ENCODE results near the gene MUC5AC. TPM values are rescaled to one million over a fixed set of nuclear protein-coding genes. Genes with fewer than 3 reads are reported as not detected.

MUC5AC gene
- total RNA-seq, 5 donors from 2014 or later (not counting 1 experiment from before 2014, with no cell fraction given): 0.03 TPM; not detected in 2

- 85% methylated on average over 14 of the region's 22 CpGs for WGBS (ENCODE audit: insufficient coverage)
- ChIA-PET CTCF (no interaction called here), POLR2A (no interaction called here)
- no peaks in the 10 kb centered on the region for H3K9me3 Mint-ChIP-seq
- H3K4me3 Mint-ChIP-seq: no peak overlapping the region
- ATAC-seq (replicated peaks in 1 of 4) (no peak), DNase-seq (no peak)
- H3K4me3 ChIP-seq (ENCODE audit: control insufficient read depth in 1 of 2, extremely low read depth in 1 of 2, low read length in 1 of 2): no peak overlapping the region
- H3K4me1 Mint-ChIP-seq: no peaks in the 10 kb centered on the region
- no peaks in the 10 kb centered on the region for H3K27me3 Mint-ChIP-seq
- H3K36me3 Mint-ChIP-seq: no peaks in the 10 kb centered on the region
- no peaks in the 10 kb centered on the region for H3K4me1 ChIP-seq (ENCODE audit: control insufficient read depth in 1 of 2, extremely low read depth in 1 of 2, insufficient read depth in 2 of 2, low read length in 2 of 2)
- no peaks in the 10 kb centered on the region for H3K9me3 ChIP-seq
- H3K36me3 ChIP-seq (ENCODE audit: control insufficient read depth in 2 of 2, extremely low read depth in 1 of 2, insufficient read depth in 1 of 2, low read length in 1 of 2): no peaks in the 10 kb centered on the region
- peaks cover 0 to 3% of the 10 kb centered on the region in 2 experiments for H3K27me3 ChIP-seq (replicated peaks in 1 of 2; ENCODE audit: control insufficient read depth in 2 of 2, extremely low read depth in 1 of 2, insufficient read depth in 2 of 2, low read length in 1 of 2)
- no peak overlapping the region for H3K27ac Mint-ChIP-seq
- H3K27ac ChIP-seq (ENCODE audit: low read length): no peak overlapping the region
Measured at GRCh38 chr11:1234054-1234720, 76.4 kb downstream of the MUC5AC start.

- no peak for ATAC-seq (replicated peaks in 1 of 4)
- no peaks in the 10 kb centered on the region for H3K27me3 Mint-ChIP-seq
- no peaks in the 10 kb centered on the region for H3K9me3 Mint-ChIP-seq
- CTCF ChIA-PET: no interaction called here
- H3K4me1 Mint-ChIP-seq: no peaks in the 10 kb centered on the region
- 85% methylated on average over 22 of the region's 23 CpGs for WGBS (ENCODE audit: insufficient coverage)
- Histone ChIP-seq H3K27ac (ENCODE audit: low read length) (no peak overlapping the region), H3K36me3 (ENCODE audit: control insufficient read depth in 2 of 2, extremely low read depth in 1 of 2, insufficient read depth in 1 of 2, low read length in 1 of 2) (no peaks in the 10 kb centered on the region), H3K4me1 (ENCODE audit: control insufficient read depth in 1 of 2, extremely low read depth in 1 of 2, insufficient read depth in 2 of 2, low read length in 2 of 2) (no peaks in the 10 kb centered on the region), H3K9me3 (no peaks in the 10 kb centered on the region), H3K4me3 (ENCODE audit: control insufficient read depth in 1 of 2, extremely low read depth in 1 of 2, low read length in 1 of 2) (no peak overlapping the region), H3K27me3 (replicated peaks in 1 of 2; ENCODE audit: control insufficient read depth in 2 of 2, extremely low read depth in 1 of 2, insufficient read depth in 2 of 2, low read length in 1 of 2) (no peaks in the 10 kb centered on the region)
- POLR2A ChIA-PET: no interaction called here
- no peaks in the 10 kb centered on the region for H3K36me3 Mint-ChIP-seq
- no peak overlapping the region for H3K4me3 Mint-ChIP-seq
- no peak for DNase-seq
- H3K27ac Mint-ChIP-seq: no peak overlapping the region
Measured at GRCh38 chr11:1234771-1235305, 77.1 kb downstream of the MUC5AC start.

- H3K27ac Mint-ChIP-seq: no peak overlapping the region
- ATAC-seq (replicated peaks in 1 of 4) (no peak), DNase-seq (no peak)
- no peaks in the 10 kb centered on the region for H3K4me1 Mint-ChIP-seq
- H3K36me3 ChIP-seq (ENCODE audit: control insufficient read depth in 2 of 2, extremely low read depth in 1 of 2, insufficient read depth in 1 of 2, low read length in 1 of 2): no peaks in the 10 kb centered on the region
- H3K27ac ChIP-seq (ENCODE audit: low read length): no peak overlapping the region
- 84% methylated on average over 19 of the region's 23 CpGs for WGBS (ENCODE audit: insufficient coverage)
- POLR2A ChIA-PET: no interaction called here
- H3K4me3 ChIP-seq (ENCODE audit: control insufficient read depth in 1 of 2, extremely low read depth in 1 of 2, low read length in 1 of 2): no peak overlapping the region
- H3K36me3 Mint-ChIP-seq: no peaks in the 10 kb centered on the region
- no peaks in the 10 kb centered on the region for H3K9me3 Mint-ChIP-seq
- H3K27me3 ChIP-seq (replicated peaks in 1 of 2; ENCODE audit: control insufficient read depth in 2 of 2, extremely low read depth in 1 of 2, insufficient read depth in 2 of 2, low read length in 1 of 2): no peaks in the 10 kb centered on the region
- no peaks in the 10 kb centered on the region for H3K27me3 Mint-ChIP-seq
- CTCF ChIA-PET: no interaction called here
- no peaks in the 10 kb centered on the region for H3K9me3 ChIP-seq
- no peaks in the 10 kb centered on the region for H3K4me1 ChIP-seq (ENCODE audit: control insufficient read depth in 1 of 2, extremely low read depth in 1 of 2, insufficient read depth in 2 of 2, low read length in 2 of 2)
- H3K4me3 Mint-ChIP-seq: no peak overlapping the region
Measured at GRCh38 chr11:1235306-1235900, 77.7 kb downstream of the MUC5AC start.

GRCh38 chr11:1235901-1236315, 78.2 kb downstream of the MUC5AC start:
- DNase-seq (no peak), ATAC-seq (replicated peaks in 1 of 4) (no peak)
- Histone ChIP-seq H3K36me3 (ENCODE audit: control insufficient read depth in 2 of 2, extremely low read depth in 1 of 2, insufficient read depth in 1 of 2, low read length in 1 of 2) (no peaks in the 10 kb centered on the region), H3K4me1 (ENCODE audit: control insufficient read depth in 1 of 2, extremely low read depth in 1 of 2, insufficient read depth in 2 of 2, low read length in 2 of 2) (no peaks in the 10 kb centered on the region), H3K27ac (ENCODE audit: low read length) (no peak overlapping the region), H3K4me3 (ENCODE audit: control insufficient read depth in 1 of 2, extremely low read depth in 1 of 2, low read length in 1 of 2) (no peak overlapping the region), H3K9me3 (no peaks in the 10 kb centered on the region), H3K27me3 (replicated peaks in 1 of 2; ENCODE audit: control insufficient read depth in 2 of 2, extremely low read depth in 1 of 2, insufficient read depth in 2 of 2, low read length in 1 of 2) (no peaks in the 10 kb centered on the region)
- Mint-ChIP-seq H3K36me3 (no peaks in the 10 kb centered on the region), H3K4me3 (no peak overlapping the region), H3K9me3 (no peaks in the 10 kb centered on the region), H3K27ac (no peak overlapping the region), H3K27me3 (no peaks in the 10 kb centered on the region), H3K4me1 (no peaks in the 10 kb centered on the region)
- POLR2A ChIA-PET: no interaction called here
- CTCF ChIA-PET: no interaction called here
- 75% methylated on average over 6 of the region's 16 CpGs for WGBS (ENCODE audit: insufficient coverage)

GRCh38 chr11:1236316-1237127, 78.8 kb downstream of the MUC5AC start:
- no peak overlapping the region for H3K27ac Mint-ChIP-seq
- Histone ChIP-seq H3K36me3 (ENCODE audit: control insufficient read depth in 2 of 2, extremely low read depth in 1 of 2, insufficient read depth in 1 of 2, low read length in 1 of 2) (no peaks in the 10 kb centered on the region), H3K4me1 (ENCODE audit: control insufficient read depth in 1 of 2, extremely low read depth in 1 of 2, insufficient read depth in 2 of 2, low read length in 2 of 2) (no peaks in the 10 kb centered on the region), H3K4me3 (ENCODE audit: control insufficient read depth in 1 of 2, extremely low read depth in 1 of 2, low read length in 1 of 2) (no peak overlapping the region), H3K9me3 (no peaks in the 10 kb centered on the region), H3K27ac (ENCODE audit: low read length) (no peak overlapping the region), H3K27me3 (replicated peaks in 1 of 2; ENCODE audit: control insufficient read depth in 2 of 2, extremely low read depth in 1 of 2, insufficient read depth in 2 of 2, low read length in 1 of 2) (no peaks in the 10 kb centered on the region)
- 84% methylated on average over 34 of the region's 37 CpGs for WGBS (ENCODE audit: insufficient coverage)
- DNase-seq (no peak), ATAC-seq (replicated peaks in 1 of 4) (no peak)
- H3K4me3 Mint-ChIP-seq: no peak overlapping the region
- ChIA-PET CTCF (no interaction called here), POLR2A (no interaction called here)
- no peaks in the 10 kb centered on the region for H3K4me1 Mint-ChIP-seq
- no peaks in the 10 kb centered on the region for H3K36me3 Mint-ChIP-seq
- no peaks in the 10 kb centered on the region for H3K9me3 Mint-ChIP-seq
- no peaks in the 10 kb centered on the region for H3K27me3 Mint-ChIP-seq

- H3K4me1 Mint-ChIP-seq: no peaks in the 10 kb centered on the region
- no peak overlapping the region for H3K4me3 Mint-ChIP-seq
- H3K27ac ChIP-seq (ENCODE audit: low read length): no peak overlapping the region
- 82% methylated on average over 12 of the region's 13 CpGs for WGBS (ENCODE audit: insufficient coverage)
- ATAC-seq (replicated peaks in 1 of 4) (no peak), DNase-seq (no peak)
- no peaks in the 10 kb centered on the region for H3K9me3 ChIP-seq
- H3K9me3 Mint-ChIP-seq: no peaks in the 10 kb centered on the region
- POLR2A ChIA-PET: no interaction called here
- no peaks in the 10 kb centered on the region for H3K36me3 Mint-ChIP-seq
- H3K36me3 ChIP-seq (ENCODE audit: control insufficient read depth in 2 of 2, extremely low read depth in 1 of 2, insufficient read depth in 1 of 2, low read length in 1 of 2): no peaks in the 10 kb centered on the region
- H3K4me1 ChIP-seq (ENCODE audit: control insufficient read depth in 1 of 2, extremely low read depth in 1 of 2, insufficient read depth in 2 of 2, low read length in 2 of 2): no peaks in the 10 kb centered on the region
- H3K4me3 ChIP-seq (ENCODE audit: control insufficient read depth in 1 of 2, extremely low read depth in 1 of 2, low read length in 1 of 2): no peak overlapping the region
- no peak overlapping the region for H3K27ac Mint-ChIP-seq
- CTCF ChIA-PET: no interaction called here
- no peaks in the 10 kb centered on the region for H3K27me3 ChIP-seq (replicated peaks in 1 of 2; ENCODE audit: control insufficient read depth in 2 of 2, extremely low read depth in 1 of 2, insufficient read depth in 2 of 2, low read length in 1 of 2)
- no peaks in the 10 kb centered on the region for H3K27me3 Mint-ChIP-seq
Measured at GRCh38 chr11:1237128-1237580, 79.4 kb downstream of the MUC5AC start.
